ENCODE data around the gene ADK.

Gene ADK

DNA sequence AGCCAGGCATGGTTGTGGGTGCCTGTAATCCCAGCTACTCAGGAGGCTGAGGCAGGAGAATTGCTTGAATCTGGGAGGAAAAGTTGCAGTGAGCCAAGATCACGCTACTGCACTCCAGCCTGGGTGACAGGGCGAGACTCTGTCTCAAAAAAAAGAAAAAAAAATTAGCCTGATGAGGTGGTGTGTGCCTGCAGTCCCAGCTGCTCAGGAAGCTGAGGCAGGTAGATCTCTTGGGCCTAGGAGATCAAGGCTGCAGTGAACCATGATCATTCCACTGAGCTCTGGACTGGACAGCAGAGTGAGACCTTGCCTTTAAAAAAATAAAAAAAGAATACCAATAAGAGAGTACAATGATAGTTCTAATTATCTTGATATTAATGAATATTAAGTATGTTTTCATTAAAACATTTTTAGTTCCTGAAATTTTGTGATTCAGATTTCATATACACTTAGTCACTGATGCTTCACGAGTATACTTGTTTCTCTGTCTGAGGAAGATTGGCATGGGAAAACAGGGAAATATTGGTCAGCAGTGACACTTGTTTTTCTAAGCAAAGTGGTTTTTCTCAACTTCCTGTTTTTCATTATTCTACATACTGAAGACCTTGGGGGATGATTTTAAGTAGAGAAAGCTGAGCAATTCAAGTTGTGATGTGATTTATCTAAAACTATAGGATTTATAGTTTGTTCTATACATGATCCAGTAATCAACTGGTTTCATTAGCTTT lies 76.8 kb downstream of the ADK start:
- Histone ChIP-seq H3K4me1 (ENCODE audit: control insufficient read depth, insufficient read depth, low read length) (no peaks in the 10 kb centered on the region), H3K27ac (ENCODE audit: low read depth, low read length) (no peak overlapping the region), H3K27me3 (ENCODE audit: control insufficient read depth, insufficient read depth, low read length) (no peaks in the 10 kb centered on the region), H3K36me3 (ENCODE audit: control insufficient read depth, insufficient read depth, low read length) (no peaks in the 10 kb centered on the region), H3K9ac (ENCODE audit: low read length) (no peak overlapping the region), H3K4me3 (ENCODE audit: low read length) (no peak overlapping the region)

DNA sequence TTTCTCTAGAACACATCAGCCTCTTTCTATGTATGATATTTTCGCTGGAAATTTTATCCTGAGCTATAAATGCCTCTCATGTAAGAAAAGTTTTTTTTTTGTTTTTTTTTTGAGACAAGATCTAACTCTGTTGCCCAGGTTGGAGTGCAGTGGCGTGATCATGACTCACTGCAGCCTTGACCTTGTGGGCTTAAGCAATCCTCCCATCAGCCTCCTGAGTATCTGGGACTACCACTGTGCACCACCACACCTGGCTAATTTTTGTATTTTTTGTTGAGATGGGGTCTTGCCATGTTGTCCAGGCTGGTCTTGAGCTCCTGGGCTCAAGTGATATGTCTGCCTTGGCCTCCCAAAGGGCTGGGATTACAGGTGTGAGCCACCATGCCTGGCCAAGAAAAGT lies 80.4 kb downstream of the ADK start:
- Histone ChIP-seq H3K27ac (ENCODE audit: low read depth, low read length) (no peak overlapping the region), H3K4me3 (ENCODE audit: low read length) (no peak overlapping the region), H3K27me3 (ENCODE audit: control insufficient read depth, insufficient read depth, low read length) (no peaks in the 10 kb centered on the region), H3K9ac (ENCODE audit: low read length) (no peak overlapping the region), H3K4me1 (ENCODE audit: control insufficient read depth, insufficient read depth, low read length) (no peaks in the 10 kb centered on the region), H3K36me3 (ENCODE audit: control insufficient read depth, insufficient read depth, low read length) (no peaks in the 10 kb centered on the region)

DNA sequence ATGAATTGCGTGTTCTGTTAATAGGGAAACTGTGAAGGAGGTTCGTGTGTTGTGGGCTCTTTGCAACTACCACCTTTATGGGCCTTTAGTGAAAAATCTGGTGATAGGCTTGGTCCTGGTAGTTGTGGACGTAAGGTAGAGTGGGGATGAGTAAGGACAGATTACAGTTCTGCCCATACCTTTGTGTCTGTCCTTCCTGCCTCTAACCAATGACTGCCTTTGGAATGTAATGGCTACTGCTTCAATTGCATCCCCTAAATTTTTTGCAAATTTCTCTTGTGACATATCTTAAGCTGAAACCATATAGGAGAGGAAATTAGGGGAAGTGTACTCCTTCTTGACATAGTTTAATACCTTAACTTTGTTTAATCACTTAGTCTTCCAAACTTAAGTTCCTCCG lies 82.3 kb downstream of the ADK start:
- H3K9ac ChIP-seq (ENCODE audit: low read length): no peak overlapping the region
- H3K4me3 ChIP-seq (ENCODE audit: low read length): no peak overlapping the region
- H3K36me3 ChIP-seq (ENCODE audit: control insufficient read depth, insufficient read depth, low read length): no peaks in the 10 kb centered on the region
- H3K27me3 ChIP-seq (ENCODE audit: control insufficient read depth, insufficient read depth, low read length): no peaks in the 10 kb centered on the region
- H3K27ac ChIP-seq (ENCODE audit: low read depth, low read length): no peak overlapping the region
- H3K4me1 ChIP-seq (ENCODE audit: control insufficient read depth, insufficient read depth, low read length): no peaks in the 10 kb centered on the region

DNA sequence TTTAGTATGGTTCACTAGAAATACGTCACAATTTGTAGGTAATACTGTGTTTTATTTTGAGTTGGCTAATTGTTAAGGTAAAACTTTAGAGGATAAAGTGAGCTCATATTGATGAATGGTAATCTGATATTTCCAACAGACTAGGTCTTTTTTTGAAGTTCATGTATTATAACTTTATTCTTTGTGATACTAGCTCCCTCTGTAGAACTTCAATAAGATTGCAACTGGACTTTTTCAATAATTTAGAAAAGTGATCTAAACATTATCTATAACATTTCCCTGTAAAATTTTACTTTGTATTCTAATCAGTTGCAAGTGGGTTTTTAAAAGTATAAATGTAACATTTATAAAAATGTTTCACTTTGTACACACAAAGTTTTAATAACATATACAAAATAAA lies 83.5 kb downstream of the ADK start:
- Histone ChIP-seq H3K36me3 (ENCODE audit: control insufficient read depth, insufficient read depth, low read length) (no peaks in the 10 kb centered on the region), H3K9ac (ENCODE audit: low read length) (no peak overlapping the region), H3K4me3 (ENCODE audit: low read length) (no peak overlapping the region), H3K27me3 (ENCODE audit: control insufficient read depth, insufficient read depth, low read length) (no peaks in the 10 kb centered on the region), H3K27ac (ENCODE audit: low read depth, low read length) (no peak overlapping the region), H3K4me1 (ENCODE audit: control insufficient read depth, insufficient read depth, low read length) (no peaks in the 10 kb centered on the region)

DNA sequence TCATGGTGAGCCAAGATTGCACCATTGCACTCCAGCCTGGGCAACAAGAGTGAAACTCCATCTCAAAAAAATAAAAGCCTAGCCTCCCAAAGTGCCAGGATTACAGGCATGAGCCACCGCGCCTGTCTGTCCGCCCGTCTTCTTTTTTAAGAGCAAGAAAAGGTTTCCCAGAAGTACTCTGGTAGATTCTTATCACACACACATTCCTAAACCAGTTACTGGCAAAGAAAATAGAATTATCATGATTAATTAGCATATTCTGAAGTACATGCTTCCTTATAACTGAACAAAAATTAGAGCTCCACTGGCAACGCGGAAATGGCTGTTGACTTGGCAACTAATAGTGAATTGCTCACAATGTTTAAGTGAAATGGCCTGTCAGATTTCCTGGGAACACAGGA lies 87.0 kb downstream of the ADK start:
- no peaks in the 10 kb centered on the region for H3K27me3 ChIP-seq (ENCODE audit: control insufficient read depth, insufficient read depth, low read length)
- no peaks in the 10 kb centered on the region for H3K4me1 ChIP-seq (ENCODE audit: control insufficient read depth, insufficient read depth, low read length)
- no peak overlapping the region for H3K27ac ChIP-seq (ENCODE audit: low read depth, low read length)
- no peak overlapping the region for H3K4me3 ChIP-seq (ENCODE audit: low read length)
- H3K36me3 ChIP-seq (ENCODE audit: control insufficient read depth, insufficient read depth, low read length): peaks cover 4% of the 10 kb centered on the region
- no peak overlapping the region for H3K9ac ChIP-seq (ENCODE audit: low read length)

DNA sequence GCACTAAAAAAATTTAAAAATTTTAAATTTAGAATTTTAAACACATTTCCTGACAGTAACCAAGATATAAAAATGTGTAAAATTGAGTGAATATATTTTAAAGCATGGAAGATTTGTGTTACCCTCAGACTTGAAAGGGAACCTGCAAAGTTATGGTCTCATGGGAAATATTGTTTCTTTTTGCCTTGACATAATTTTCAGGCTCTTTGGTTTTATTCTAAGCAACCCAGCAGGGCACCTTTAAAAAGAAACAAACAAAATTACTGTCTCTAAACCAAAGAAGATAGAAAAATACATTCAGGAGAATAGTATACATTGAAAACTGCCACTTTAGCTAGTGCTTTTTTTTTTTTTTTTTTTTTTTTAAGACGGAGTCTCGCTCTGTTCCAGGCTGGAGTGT lies 87.5 kb downstream of the ADK start:
- Histone ChIP-seq H3K9ac (ENCODE audit: low read length) (no peak overlapping the region), H3K27me3 (ENCODE audit: control insufficient read depth, insufficient read depth, low read length) (no peaks in the 10 kb centered on the region), H3K4me3 (ENCODE audit: low read length) (no peak overlapping the region), H3K27ac (ENCODE audit: low read depth, low read length) (no peak overlapping the region), H3K36me3 (ENCODE audit: control insufficient read depth, insufficient read depth, low read length) (peaks cover 6% of the 10 kb centered on the region), H3K4me1 (ENCODE audit: control insufficient read depth, insufficient read depth, low read length) (no peaks in the 10 kb centered on the region)

DNA sequence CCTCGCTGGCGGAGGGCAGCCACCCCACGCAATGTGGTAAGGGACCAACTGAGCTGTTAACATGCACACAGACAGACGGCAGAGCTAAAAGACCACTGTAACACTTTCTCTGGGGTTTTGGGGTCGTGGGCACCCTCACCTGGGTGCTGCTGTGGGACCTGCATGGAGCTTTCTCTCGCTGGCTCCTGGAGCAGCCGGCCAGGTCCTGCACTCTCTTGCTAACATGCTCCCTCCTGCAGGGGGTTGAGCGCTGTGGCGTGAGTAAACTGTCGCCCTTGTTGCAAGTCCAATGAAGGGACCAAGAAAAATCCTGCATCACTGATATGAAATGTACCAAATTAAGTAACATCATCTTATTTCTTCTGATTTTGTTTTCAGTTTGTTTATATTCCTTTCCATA lies 92.0 kb downstream of the ADK start:
- H3K36me3 ChIP-seq (ENCODE audit: control insufficient read depth, insufficient read depth, low read length): peaks cover 6% of the 10 kb centered on the region
- H3K4me3 ChIP-seq (ENCODE audit: low read length): no peak overlapping the region
- H3K27ac ChIP-seq (ENCODE audit: low read depth, low read length): no peak overlapping the region
- no peak overlapping the region for H3K9ac ChIP-seq (ENCODE audit: low read length)
- no peaks in the 10 kb centered on the region for H3K4me1 ChIP-seq (ENCODE audit: control insufficient read depth, insufficient read depth, low read length)
- no peaks in the 10 kb centered on the region for H3K27me3 ChIP-seq (ENCODE audit: control insufficient read depth, insufficient read depth, low read length)

DNA sequence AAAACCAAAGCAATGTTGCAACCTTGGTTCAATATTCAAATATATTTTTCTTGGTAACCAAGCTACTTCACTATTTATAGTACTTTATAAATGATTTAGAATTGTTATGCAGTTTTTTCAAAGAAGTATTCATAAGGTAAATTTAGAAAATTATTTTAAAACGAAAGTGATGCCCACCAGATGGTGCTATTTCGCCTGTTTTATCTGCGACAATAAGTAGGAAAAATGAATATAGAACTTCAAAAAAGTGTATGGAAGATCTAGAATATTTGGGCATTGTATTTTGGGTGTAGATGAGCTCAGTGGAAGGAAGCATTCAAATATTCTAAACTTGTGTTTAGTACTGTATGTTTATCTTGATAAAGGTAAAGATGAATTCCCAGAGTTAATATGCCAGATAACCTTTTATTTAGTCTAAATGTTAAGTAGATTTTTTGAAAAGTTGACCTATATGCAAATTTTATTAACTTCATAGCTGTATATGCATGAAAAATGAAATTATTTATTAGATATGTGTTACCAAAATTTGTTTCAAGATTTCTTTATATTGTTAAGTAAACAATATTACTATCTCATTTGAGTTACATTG lies 93.2 kb downstream of the ADK start:
- Histone ChIP-seq H3K27me3 (ENCODE audit: control insufficient read depth, insufficient read depth, low read length) (no peaks in the 10 kb centered on the region), H3K27ac (ENCODE audit: low read depth, low read length) (no peak overlapping the region), H3K4me3 (ENCODE audit: low read length) (no peak overlapping the region), H3K36me3 (ENCODE audit: control insufficient read depth, insufficient read depth, low read length) (peaks cover 6% of the 10 kb centered on the region), H3K4me1 (ENCODE audit: control insufficient read depth, insufficient read depth, low read length) (no peaks in the 10 kb centered on the region), H3K9ac (ENCODE audit: low read length) (no peak overlapping the region)

DNA sequence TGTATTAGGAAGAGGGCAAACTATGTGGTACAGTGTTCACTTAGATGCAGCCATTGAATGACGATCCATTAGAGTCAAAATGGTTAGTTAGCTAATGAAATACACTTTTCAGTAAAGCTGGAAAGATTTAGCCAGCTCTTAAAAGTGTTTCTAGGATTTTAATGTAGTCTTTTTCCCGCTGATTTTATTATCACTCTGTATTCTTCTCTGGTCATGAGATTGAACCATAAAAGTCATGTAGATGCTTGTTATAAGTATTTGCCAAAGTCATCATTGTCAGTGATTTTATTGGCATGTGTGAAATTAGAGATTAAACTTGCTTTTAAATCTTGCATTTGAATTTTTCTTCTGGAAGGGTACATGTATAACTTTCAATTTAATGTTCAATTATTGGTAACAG lies 93.8 kb downstream of the ADK start:
- H3K36me3 ChIP-seq (ENCODE audit: control insufficient read depth, insufficient read depth, low read length): peaks cover 6% of the 10 kb centered on the region
- H3K27me3 ChIP-seq (ENCODE audit: control insufficient read depth, insufficient read depth, low read length): no peaks in the 10 kb centered on the region
- no peak overlapping the region for H3K4me3 ChIP-seq (ENCODE audit: low read length)
- no peak overlapping the region for H3K9ac ChIP-seq (ENCODE audit: low read length)
- no peaks in the 10 kb centered on the region for H3K4me1 ChIP-seq (ENCODE audit: control insufficient read depth, insufficient read depth, low read length)
- H3K27ac ChIP-seq (ENCODE audit: low read depth, low read length): no peak overlapping the region

DNA sequence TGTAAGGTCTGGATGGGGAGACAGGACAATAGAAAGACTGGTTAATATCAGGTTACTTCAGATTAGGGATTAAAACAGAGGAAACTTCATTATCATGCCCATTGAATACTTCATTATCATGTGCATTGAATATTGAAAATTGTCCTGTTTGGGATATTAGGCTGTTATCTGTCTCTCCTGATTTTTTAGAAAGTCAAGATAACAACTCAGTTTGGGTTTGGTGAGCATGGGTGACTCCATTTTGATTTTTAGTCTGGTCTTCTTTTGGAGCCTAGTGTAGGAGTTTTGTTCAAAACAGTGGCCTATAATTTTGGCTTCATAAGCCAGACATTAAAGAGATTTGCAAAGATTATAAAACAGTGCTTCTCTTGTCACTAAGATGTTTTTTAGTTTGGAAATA lies 95.5 kb downstream of the ADK start:
- no peaks in the 10 kb centered on the region for H3K27me3 ChIP-seq (ENCODE audit: control insufficient read depth, insufficient read depth, low read length)

DNA sequence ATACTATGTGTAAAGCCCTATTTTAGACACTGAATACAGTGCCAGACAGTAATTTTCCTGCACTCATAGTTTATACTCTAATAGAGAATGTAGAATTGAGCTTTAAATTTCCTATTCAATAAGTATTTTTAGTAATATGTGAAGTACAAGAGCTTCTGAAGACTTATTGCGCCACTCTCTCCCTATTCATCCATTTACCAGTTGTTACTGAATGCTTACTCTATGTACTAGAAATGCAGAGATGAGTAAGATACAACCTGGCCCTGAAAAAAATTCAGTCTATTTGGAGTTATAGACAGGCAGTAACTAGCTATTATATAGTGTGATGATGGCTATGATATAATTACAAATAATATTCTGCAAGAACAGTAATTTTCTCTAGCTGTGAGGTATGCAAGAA lies 98.8 kb downstream of the ADK start:
- H3K9ac ChIP-seq (ENCODE audit: low read length): no peak overlapping the region
- H3K4me1 ChIP-seq (ENCODE audit: control insufficient read depth, insufficient read depth, low read length): no peaks in the 10 kb centered on the region
- no peak overlapping the region for H3K27ac ChIP-seq (ENCODE audit: low read depth, low read length)
- no peak overlapping the region for H3K4me3 ChIP-seq (ENCODE audit: low read length)
- H3K27me3 ChIP-seq (ENCODE audit: control insufficient read depth, insufficient read depth, low read length): no peaks in the 10 kb centered on the region
- no peaks in the 10 kb centered on the region for H3K36me3 ChIP-seq (ENCODE audit: control insufficient read depth, insufficient read depth, low read length)

More for the DNA sequence above, 95.5 kb downstream of the ADK start:
- H3K36me3 ChIP-seq (ENCODE audit: control insufficient read depth, insufficient read depth, low read length): peaks cover 6% of the 10 kb centered on the region
- no peak overlapping the region for H3K27ac ChIP-seq (ENCODE audit: low read depth, low read length)
- no peak overlapping the region for H3K4me3 ChIP-seq (ENCODE audit: low read length)
- H3K4me1 ChIP-seq (ENCODE audit: control insufficient read depth, insufficient read depth, low read length): no peaks in the 10 kb centered on the region
- no peak overlapping the region for H3K9ac ChIP-seq (ENCODE audit: low read length)

DNA sequence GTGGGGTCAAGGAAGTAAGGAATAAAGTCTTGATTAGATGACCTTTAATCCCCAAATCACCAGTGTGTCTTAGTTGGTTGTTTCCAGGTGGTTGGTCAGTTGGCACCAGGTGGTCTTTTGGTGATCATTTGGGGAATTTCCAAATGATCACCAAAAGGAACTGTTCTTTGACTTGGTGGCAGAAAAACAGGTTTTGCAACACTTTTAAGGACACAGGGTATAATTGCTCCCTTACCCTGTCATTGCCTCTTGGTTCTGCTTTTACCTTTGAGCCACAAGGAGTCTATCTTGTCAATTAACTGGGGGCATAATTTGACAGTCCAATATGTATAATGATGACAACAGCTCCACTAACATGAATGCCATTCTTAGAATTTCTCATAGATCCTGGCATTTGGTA lies 104.2 kb downstream of the ADK start:
- no peak overlapping the region for H3K4me3 ChIP-seq (ENCODE audit: low read length)

DNA sequence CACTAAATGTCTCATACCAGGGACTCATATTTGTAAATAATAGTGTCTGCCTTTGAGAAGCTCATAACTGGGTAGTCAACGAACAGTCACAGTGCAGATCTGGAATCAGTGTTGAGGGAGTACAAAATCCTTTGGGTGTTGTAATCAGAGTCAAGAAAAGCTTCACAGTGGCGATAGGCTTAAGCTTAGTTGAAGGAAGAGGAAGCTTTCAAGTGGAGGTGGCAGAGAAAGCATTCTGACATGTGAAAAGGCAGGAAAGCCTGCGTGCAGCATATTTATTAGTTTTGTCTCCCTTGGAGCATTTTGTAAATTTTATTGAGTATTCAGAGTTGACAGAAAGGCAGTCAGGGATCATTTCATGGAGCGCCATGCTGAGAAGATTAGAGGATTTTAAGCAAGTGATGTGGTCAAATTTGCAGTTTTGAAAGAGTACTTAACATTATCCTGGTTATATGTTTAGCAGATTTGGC lies 104.9 kb downstream of the ADK start:
- H3K27ac ChIP-seq (ENCODE audit: low read depth, low read length): no peak overlapping the region
- H3K4me1 ChIP-seq (ENCODE audit: control insufficient read depth, insufficient read depth, low read length): no peaks in the 10 kb centered on the region
- H3K4me3 ChIP-seq (ENCODE audit: low read length): no peak overlapping the region
- H3K36me3 ChIP-seq (ENCODE audit: control insufficient read depth, insufficient read depth, low read length): no peaks in the 10 kb centered on the region
- no peak overlapping the region for H3K9ac ChIP-seq (ENCODE audit: low read length)
- no peaks in the 10 kb centered on the region for H3K27me3 ChIP-seq (ENCODE audit: control insufficient read depth, insufficient read depth, low read length)

More for the DNA sequence above, 104.2 kb downstream of the ADK start:
- no peaks in the 10 kb centered on the region for H3K4me1 ChIP-seq (ENCODE audit: control insufficient read depth, insufficient read depth, low read length)
- no peaks in the 10 kb centered on the region for H3K36me3 ChIP-seq (ENCODE audit: control insufficient read depth, insufficient read depth, low read length)
- H3K27ac ChIP-seq (ENCODE audit: low read depth, low read length): no peak overlapping the region
- H3K9ac ChIP-seq (ENCODE audit: low read length): no peak overlapping the region
- H3K27me3 ChIP-seq (ENCODE audit: control insufficient read depth, insufficient read depth, low read length): no peaks in the 10 kb centered on the region

Data from rectal smooth muscle tissue (tissue), 1 donor.